ENCODE measurements around the gene UQCRC1.

UQCRC1 gene

DNA sequence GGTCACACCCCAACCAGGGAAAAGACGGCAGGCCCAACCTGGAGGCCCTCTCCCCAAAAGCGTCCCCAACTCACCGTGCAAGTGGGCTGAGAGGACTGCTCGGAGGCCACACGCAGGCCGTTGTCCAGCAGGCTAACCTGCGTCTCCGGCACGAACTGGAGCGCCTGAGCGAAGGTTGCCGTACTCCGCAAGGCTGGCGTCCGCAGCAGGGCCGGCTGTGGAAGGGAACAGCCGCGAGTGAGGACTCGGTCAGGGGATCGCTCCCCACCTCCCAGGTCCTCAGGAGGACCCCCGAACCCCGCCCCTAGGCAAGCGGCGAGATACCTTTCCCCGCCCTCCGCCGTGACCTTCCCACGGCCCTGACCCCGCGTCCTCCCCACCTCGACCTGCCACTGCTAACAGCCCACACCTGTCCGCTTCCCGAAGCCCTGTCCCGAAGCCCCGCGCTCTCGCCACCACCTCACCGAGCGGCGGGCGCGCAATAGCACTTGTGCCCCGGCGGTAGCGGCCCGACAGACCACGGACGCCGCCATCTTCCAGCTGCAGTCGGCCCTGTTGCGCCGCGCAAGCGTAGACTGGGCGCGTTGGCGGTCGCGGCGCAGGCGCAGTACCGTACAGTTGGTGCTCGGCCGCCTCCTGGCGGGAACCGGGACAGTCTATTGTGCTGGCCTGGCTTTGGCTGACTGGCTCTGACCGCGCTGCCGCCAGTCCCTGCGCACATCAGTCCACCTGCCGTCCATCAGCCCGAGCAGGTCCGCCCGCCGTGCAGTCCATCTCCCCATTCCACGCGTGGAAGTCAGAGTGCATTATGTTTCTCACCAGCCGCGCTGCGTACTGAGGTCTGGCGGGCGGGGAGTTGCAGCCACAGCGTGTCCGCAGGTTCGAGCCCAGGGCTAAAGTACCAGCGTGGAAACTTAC lies at the start of gene UQCRC1:
Gene UQCRC1 (minus strand): TSS at position 559 of the 918 bp plus-strand sequence. CDS start 26 bp downstream, at position 533.
- TF ChIP-seq YY1 (IDR thresholded peaks at IDR 0.05; ENCODE audit: insufficient read depth, insufficient read length) (peak; percentile 84), SUZ12 (IDR thresholded peaks at IDR 0.05; ENCODE audit: extremely low read depth, insufficient read depth, insufficient read length) (no peak)
- peak; percentile 95 for DNase-seq (ENCODE audit: low read depth, low spot score)
- H3K27me3 ChIP-seq (ENCODE audit: insufficient read depth, insufficient read length): no peaks in the 10 kb centered on the region
- no peaks in the 10 kb centered on the region for H3K9me3 ChIP-seq (ENCODE audit: insufficient read depth, low read length)
- H3K36me3 ChIP-seq (ENCODE audit: insufficient read depth, insufficient read length, low read length): peaks cover 41% of the 10 kb centered on the region
- peaks cover 2% of the 10 kb centered on the region for H3K4me1 ChIP-seq (ENCODE audit: insufficient read depth, insufficient read length)
- H3K9ac ChIP-seq (ENCODE audit: insufficient read length, low read depth): peak within 1 kb of the TSS; percentile 100
- H3K4me3 ChIP-seq (ENCODE audit: insufficient read length, low read depth): peak within 1 kb of the TSS; percentile 100

DNA sequence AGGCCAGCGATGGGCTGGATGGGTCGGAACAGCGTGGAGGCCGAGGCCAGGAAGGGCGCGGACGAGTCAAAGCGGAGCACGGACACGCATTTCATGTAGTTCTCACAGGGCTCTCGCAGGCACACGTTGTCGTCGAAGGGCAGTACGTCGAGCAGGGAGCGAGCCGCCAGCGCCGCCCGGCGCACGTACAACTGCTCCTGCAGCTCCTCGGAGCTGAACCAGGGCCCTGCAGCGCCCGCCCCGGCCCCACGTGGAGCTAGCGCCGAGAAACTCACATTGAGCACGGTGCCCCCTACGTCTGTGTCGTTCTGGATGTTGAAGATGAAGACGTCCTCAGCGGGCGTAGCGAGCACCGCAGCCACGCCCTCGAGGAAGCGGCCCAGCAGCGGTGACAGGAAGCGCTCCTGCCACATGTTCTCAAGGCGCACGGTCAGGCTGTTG lies 47.4 kb upstream of the UQCRC1 start:
- Histone ChIP-seq H3K36me3 (ENCODE audit: insufficient read depth, insufficient read length, low read length) (peaks cover 57% of the 10 kb centered on the region), H3K4me3 (ENCODE audit: insufficient read length, low read depth) (no peak overlapping the region), H3K4me1 (ENCODE audit: insufficient read depth, insufficient read length) (peaks cover 10% of the 10 kb centered on the region), H3K27me3 (ENCODE audit: insufficient read depth, insufficient read length) (peaks cover 8% of the 10 kb centered on the region), H3K9me3 (ENCODE audit: insufficient read depth, low read length) (no peaks in the 10 kb centered on the region), H3K9ac (ENCODE audit: insufficient read length, low read depth) (peak overlapping the region; percentile 28)
- TF ChIP-seq YY1 (IDR thresholded peaks at IDR 0.05; ENCODE audit: insufficient read depth, insufficient read length): no peak
- no peak for TF ChIP-seq ZNF274 (IDR thresholded peaks at IDR 0.05; ENCODE audit: low read depth, low read length)
- no peak for TF ChIP-seq SUZ12 (IDR thresholded peaks at IDR 0.05; ENCODE audit: extremely low read depth, insufficient read depth, insufficient read length)
- DNase-seq (ENCODE audit: low read depth, low spot score): no peak

DNA sequence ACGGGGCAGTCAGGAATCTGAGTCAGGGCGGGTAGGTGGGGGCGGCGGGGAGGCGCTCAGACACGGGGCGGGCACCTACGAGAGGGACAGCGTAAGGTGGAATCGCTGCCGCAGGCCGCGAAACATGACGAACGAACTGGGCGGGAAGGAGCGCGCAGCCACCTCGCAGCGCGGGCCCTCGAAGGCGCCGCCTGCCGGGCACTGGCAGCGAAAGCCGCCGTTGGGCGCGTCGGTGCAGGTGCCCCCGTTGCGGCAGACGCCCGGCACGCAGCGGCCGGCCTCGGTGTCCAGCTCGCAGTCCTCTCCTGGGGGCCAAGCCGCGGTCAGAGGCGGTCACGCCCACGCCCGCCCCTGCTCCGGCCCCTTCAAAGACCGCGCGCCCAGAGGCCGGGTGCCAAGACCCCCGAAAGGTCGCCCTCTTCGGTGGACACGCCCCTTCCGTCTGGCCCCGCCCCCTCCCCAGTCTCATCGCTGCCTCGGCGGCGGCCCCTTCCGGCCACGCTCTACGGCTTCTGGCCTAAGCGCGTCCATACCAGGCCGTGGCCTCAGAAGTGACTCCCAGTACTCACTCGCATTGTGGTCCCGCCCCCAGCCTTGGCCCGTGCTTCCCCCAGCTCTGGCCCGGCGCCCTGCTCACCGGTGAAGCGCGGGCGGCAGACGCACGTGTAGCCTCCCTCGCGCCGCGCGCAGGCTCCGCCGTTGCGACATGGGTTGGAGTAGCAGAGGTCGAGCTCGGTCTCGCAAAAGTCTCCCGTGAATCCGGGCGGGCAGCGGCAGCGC lies 46.8 kb upstream of the UQCRC1 start:
- Histone ChIP-seq H3K9ac (ENCODE audit: insufficient read length, low read depth) (peak overlapping the region; percentile 28), H3K27me3 (ENCODE audit: insufficient read depth, insufficient read length) (peaks cover 7% of the 10 kb centered on the region)
- DNase-seq (ENCODE audit: low read depth, low spot score): peak; percentile 68

DNA sequence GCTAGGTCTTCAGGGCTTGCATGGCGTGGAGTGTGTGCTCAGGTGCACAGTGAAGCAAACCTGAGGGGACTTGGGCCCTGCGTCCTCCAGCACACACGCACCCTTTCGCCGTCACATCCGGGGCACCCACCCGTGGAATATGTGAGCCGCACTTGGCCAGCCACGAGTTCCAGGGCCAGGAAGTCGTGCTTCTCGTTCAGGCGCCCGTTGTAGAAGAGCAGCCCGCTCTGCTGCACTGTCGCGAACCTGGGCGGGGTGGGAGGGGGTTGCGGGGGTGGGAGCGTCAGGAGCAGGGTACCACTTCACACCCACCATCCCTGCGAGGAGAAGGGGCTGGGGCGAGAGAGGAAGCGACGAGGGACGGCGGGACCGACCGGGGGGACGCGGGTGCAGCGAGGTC lies 46.2 kb upstream of the UQCRC1 start:
- Histone ChIP-seq H3K9ac (ENCODE audit: insufficient read length, low read depth) (no peak overlapping the region), H3K27me3 (ENCODE audit: insufficient read depth, insufficient read length) (peaks cover 7% of the 10 kb centered on the region), H3K4me3 (ENCODE audit: insufficient read length, low read depth) (no peak overlapping the region), H3K4me1 (ENCODE audit: insufficient read depth, insufficient read length) (peaks cover 7% of the 10 kb centered on the region), H3K36me3 (ENCODE audit: insufficient read depth, insufficient read length, low read length) (peaks cover 52% of the 10 kb centered on the region), H3K9me3 (ENCODE audit: insufficient read depth, low read length) (no peaks in the 10 kb centered on the region)
- TF ChIP-seq SUZ12 (IDR thresholded peaks at IDR 0.05; ENCODE audit: extremely low read depth, insufficient read depth, insufficient read length) (no peak), YY1 (IDR thresholded peaks at IDR 0.05; ENCODE audit: insufficient read depth, insufficient read length) (no peak), ZNF274 (IDR thresholded peaks at IDR 0.05; ENCODE audit: low read depth, low read length) (no peak)
- no peak for DNase-seq (ENCODE audit: low read depth, low spot score)

More for the DNA sequence above, 46.8 kb upstream of the UQCRC1 start:
- Histone ChIP-seq H3K4me1 (ENCODE audit: insufficient read depth, insufficient read length) (peaks cover 9% of the 10 kb centered on the region), H3K4me3 (ENCODE audit: insufficient read length, low read depth) (no peak overlapping the region), H3K36me3 (ENCODE audit: insufficient read depth, insufficient read length, low read length) (peaks cover 57% of the 10 kb centered on the region), H3K9me3 (ENCODE audit: insufficient read depth, low read length) (no peaks in the 10 kb centered on the region)
- TF ChIP-seq YY1 (IDR thresholded peaks at IDR 0.05; ENCODE audit: insufficient read depth, insufficient read length) (no peak), ZNF274 (IDR thresholded peaks at IDR 0.05; ENCODE audit: low read depth, low read length) (no peak), SUZ12 (IDR thresholded peaks at IDR 0.05; ENCODE audit: extremely low read depth, insufficient read depth, insufficient read length) (no peak)

DNA sequence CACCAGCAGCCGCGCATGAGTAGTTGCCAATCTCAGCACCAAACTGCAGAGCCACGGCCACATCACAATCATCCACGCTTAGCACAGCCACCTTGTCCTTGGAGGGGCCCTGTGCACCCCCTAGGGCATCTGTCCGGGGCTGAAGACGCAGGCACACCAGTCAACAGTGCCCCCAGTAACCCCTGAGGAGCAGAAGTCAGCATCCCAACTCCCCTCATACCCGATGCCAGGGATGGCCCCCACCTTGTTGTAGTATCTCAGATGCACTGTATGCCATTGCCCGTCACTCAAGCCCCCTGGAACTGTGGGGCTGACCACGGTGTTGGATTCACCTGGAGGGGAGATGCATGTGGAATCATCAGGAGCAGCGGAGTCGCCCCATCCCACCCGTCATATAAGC lies 45.6 kb upstream of the UQCRC1 start:
- Histone ChIP-seq H3K27me3 (ENCODE audit: insufficient read depth, insufficient read length) (peaks cover 7% of the 10 kb centered on the region), H3K4me1 (ENCODE audit: insufficient read depth, insufficient read length) (peaks cover 7% of the 10 kb centered on the region), H3K36me3 (ENCODE audit: insufficient read depth, insufficient read length, low read length) (peaks cover 48% of the 10 kb centered on the region), H3K9ac (ENCODE audit: insufficient read length, low read depth) (no peak overlapping the region), H3K4me3 (ENCODE audit: insufficient read length, low read depth) (no peak overlapping the region), H3K9me3 (ENCODE audit: insufficient read depth, low read length) (no peaks in the 10 kb centered on the region)
- DNase-seq (ENCODE audit: low read depth, low spot score): no peak
- no peak for TF ChIP-seq SUZ12 (IDR thresholded peaks at IDR 0.05; ENCODE audit: extremely low read depth, insufficient read depth, insufficient read length)
- no peak for TF ChIP-seq YY1 (IDR thresholded peaks at IDR 0.05; ENCODE audit: insufficient read depth, insufficient read length)
- TF ChIP-seq ZNF274 (IDR thresholded peaks at IDR 0.05; ENCODE audit: low read depth, low read length): no peak

DNA sequence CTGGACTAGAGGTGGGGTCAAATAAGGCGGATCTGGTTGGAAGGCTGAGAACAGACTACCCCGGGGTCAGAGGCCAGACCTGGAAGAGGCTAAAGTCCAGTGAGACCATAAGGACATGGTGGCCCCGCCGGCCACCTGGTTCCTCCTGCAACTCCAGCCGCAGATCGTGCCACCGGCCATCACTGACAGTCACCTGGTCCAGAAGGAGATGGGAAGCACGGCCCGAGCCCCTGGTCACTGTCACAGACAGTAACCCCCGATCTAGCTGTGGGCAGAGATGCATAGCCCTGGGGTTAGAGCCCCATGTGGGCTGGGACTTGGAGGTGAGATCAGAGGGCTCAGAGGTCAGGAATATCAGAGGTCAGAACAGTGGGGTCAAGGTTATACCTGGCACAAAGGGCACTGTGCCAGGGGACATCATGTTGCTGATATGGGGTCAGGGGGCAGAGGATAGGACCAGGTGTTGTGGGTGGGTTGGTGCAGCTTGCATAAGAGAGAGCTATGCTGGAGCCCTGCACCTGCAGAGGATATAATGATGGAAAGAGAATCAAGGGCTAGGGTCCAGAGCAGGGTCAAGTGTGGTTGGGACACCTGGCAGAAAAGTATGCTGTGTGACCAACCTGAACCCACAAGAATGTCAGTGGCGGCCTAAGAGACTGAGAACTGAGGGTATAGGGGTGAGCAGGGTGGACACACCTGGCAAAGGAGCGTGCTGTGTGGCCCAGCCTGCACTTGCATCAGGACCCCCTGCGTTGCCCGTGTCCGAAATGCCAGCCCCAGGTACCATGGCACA lies 43.7 kb upstream of the UQCRC1 start:
- TF ChIP-seq YY1 (IDR thresholded peaks at IDR 0.05; ENCODE audit: insufficient read depth, insufficient read length): no peak
- Histone ChIP-seq H3K9ac (ENCODE audit: insufficient read length, low read depth) (no peak overlapping the region), H3K4me3 (ENCODE audit: insufficient read length, low read depth) (no peak overlapping the region), H3K27me3 (ENCODE audit: insufficient read depth, insufficient read length) (peaks cover 7% of the 10 kb centered on the region), H3K4me1 (ENCODE audit: insufficient read depth, insufficient read length) (peaks cover 7% of the 10 kb centered on the region), H3K9me3 (ENCODE audit: insufficient read depth, low read length) (no peaks in the 10 kb centered on the region), H3K36me3 (ENCODE audit: insufficient read depth, insufficient read length, low read length) (peaks cover 34% of the 10 kb centered on the region)
- no peak for DNase-seq (ENCODE audit: low read depth, low spot score)
